ENCODE results near the gene CCDC63. TPM values are rescaled to one million over a fixed set of nuclear protein-coding genes. Genes with fewer than 3 reads are reported as not detected.
A peak's percentile ranks its signal among the peaks of the same experiment; 100 is the strongest.
"Not testable (repeated sequence)": the region's sequence is repeated elsewhere in the genome, so short reads cannot be mapped to it uniquely, and the experiment has no call there.

CCDC63 gene
- total RNA-seq, 1 donor = not detected

DNA sequence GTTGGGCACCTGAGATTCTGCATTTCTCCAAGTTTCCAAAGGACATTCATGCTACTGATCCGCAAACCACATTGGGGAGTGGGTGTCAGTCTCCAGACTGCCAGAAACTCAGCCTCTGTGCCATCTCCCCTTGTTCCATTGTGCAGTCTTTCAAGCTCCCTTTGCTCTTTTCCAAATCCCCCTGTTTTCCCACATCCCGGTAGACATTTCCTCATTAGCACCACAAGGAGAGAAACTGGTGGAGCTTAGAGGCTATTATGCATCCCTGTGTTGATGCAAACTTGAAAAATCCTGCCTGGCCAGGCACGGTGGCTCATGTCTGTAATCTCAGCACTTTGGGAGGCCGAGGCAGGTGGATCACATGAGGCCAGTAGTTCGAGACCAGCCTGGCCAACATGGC, 10.7 kb downstream of the CCDC63 start:
- Histone ChIP-seq H3K4me2 (ENCODE audit: insufficient read depth, low read length) (no peak overlapping the region), H3K4me1 (ENCODE audit: insufficient read depth, low read length) (no peaks in the 10 kb centered on the region), H4K20me1 (ENCODE audit: insufficient read depth, low read length) (no peaks in the 10 kb centered on the region), H3K27ac (ENCODE audit: low read depth, low read length) (no peak overlapping the region), H3K79me2 (ENCODE audit: insufficient read depth, low read length) (no peaks in the 10 kb centered on the region), H3K36me3 (ENCODE audit: insufficient read depth, low read length) (no peaks in the 10 kb centered on the region), H3K27me3 (ENCODE audit: insufficient read depth, low read length) (no peaks in the 10 kb centered on the region), H2AFZ (ENCODE audit: low read length) (no peak overlapping the region), H3K9me3 (ENCODE audit: low read depth, low read length) (no peaks in the 10 kb centered on the region), H3K4me3 (ENCODE audit: insufficient read depth, low read length) (no peak overlapping the region)
- TF ChIP-seq, protein P1, sequence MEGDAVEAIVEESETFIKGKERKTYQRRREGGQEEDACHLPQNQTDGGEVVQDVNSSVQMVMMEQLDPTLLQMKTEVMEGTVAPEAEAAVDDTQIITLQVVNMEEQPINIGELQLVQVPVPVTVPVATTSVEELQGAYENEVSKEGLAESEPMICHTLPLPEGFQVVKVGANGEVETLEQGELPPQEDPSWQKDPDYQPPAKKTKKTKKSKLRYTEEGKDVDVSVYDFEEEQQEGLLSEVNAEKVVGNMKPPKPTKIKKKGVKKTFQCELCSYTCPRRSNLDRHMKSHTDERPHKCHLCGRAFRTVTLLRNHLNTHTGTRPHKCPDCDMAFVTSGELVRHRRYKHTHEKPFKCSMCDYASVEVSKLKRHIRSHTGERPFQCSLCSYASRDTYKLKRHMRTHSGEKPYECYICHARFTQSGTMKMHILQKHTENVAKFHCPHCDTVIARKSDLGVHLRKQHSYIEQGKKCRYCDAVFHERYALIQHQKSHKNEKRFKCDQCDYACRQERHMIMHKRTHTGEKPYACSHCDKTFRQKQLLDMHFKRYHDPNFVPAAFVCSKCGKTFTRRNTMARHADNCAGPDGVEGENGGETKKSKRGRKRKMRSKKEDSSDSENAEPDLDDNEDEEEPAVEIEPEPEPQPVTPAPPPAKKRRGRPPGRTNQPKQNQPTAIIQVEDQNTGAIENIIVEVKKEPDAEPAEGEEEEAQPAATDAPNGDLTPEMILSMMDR (IDR thresholded peaks at IDR 0.05; ENCODE audit: extremely low read depth, low read depth, low read length) = no peak
- no peak for DNase-seq (ENCODE audit: insufficient read length, low spot score, missing footprints)

GRCh38 chr12:110857954-110858353, 11.2 kb downstream of the CCDC63 start:
- H2AFZ ChIP-seq (ENCODE audit: low read length); DNase-seq (ENCODE audit: insufficient read length, low spot score, missing footprints): not testable (repeated sequence)

DNA sequence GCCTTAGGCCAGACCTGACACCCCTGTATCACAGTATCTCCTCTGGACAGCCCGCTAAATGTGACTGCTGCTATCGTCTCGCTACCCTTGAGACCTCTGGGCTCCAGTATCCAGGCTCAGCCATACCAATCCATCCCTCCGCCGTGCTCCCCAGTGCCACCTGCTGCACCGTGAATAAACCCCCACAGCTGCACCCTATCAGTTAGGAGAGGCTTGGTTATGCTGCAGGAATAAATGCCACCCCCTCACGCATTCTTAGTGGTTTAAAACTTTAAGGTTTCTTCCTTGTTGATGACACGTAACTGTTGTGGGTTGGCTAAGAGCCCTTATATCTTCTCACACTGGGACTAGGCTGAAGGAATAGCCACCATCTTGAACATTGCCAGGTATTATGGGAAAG, 12.1 kb downstream of the CCDC63 start:
- Histone ChIP-seq H3K4me3 (ENCODE audit: insufficient read depth, low read length) (no peak overlapping the region), H4K20me1 (ENCODE audit: insufficient read depth, low read length) (no peaks in the 10 kb centered on the region), H3K4me2 (ENCODE audit: insufficient read depth, low read length) (no peak overlapping the region), H3K36me3 (ENCODE audit: insufficient read depth, low read length) (no peaks in the 10 kb centered on the region), H3K79me2 (ENCODE audit: insufficient read depth, low read length) (no peaks in the 10 kb centered on the region), H3K27ac (ENCODE audit: low read depth, low read length) (no peak overlapping the region), H3K27me3 (ENCODE audit: insufficient read depth, low read length) (no peaks in the 10 kb centered on the region), H3K4me1 (ENCODE audit: insufficient read depth, low read length) (no peaks in the 10 kb centered on the region), H2AFZ (ENCODE audit: low read length) (no peak overlapping the region), H3K9me3 (ENCODE audit: low read depth, low read length) (no peaks in the 10 kb centered on the region)
- TF ChIP-seq, protein P1 (IDR thresholded peaks at IDR 0.05; ENCODE audit: extremely low read depth, low read depth, low read length) = no peak
- DNase-seq (ENCODE audit: insufficient read length, low spot score, missing footprints) = peak; percentile 77

More at GRCh38 chr12:110857954-110858353, 11.2 kb downstream of the CCDC63 start:
- not testable (repeated sequence) for H3K9me3 ChIP-seq (ENCODE audit: low read depth, low read length); H3K36me3 ChIP-seq (ENCODE audit: insufficient read depth, low read length); H3K4me3 ChIP-seq (ENCODE audit: insufficient read depth, low read length); H3K27ac ChIP-seq (ENCODE audit: low read depth, low read length); H3K27me3 ChIP-seq (ENCODE audit: insufficient read depth, low read length); H4K20me1 ChIP-seq (ENCODE audit: insufficient read depth, low read length); H3K4me2 ChIP-seq (ENCODE audit: insufficient read depth, low read length); H3K79me2 ChIP-seq (ENCODE audit: insufficient read depth, low read length); H3K4me1 ChIP-seq (ENCODE audit: insufficient read depth, low read length)

- Histone ChIP-seq H3K36me3 (ENCODE audit: insufficient read depth, low read length) (no peaks in the 10 kb centered on the region), H3K27me3 (ENCODE audit: insufficient read depth, low read length) (no peaks in the 10 kb centered on the region), H4K20me1 (ENCODE audit: insufficient read depth, low read length) (no peaks in the 10 kb centered on the region), H3K9me3 (ENCODE audit: low read depth, low read length) (no peaks in the 10 kb centered on the region), H3K4me1 (ENCODE audit: insufficient read depth, low read length) (no peaks in the 10 kb centered on the region), H2AFZ (ENCODE audit: low read length) (no peak overlapping the region), H3K4me3 (ENCODE audit: insufficient read depth, low read length) (no peak overlapping the region), H3K79me2 (ENCODE audit: insufficient read depth, low read length) (no peaks in the 10 kb centered on the region), H3K4me2 (ENCODE audit: insufficient read depth, low read length) (no peak overlapping the region), H3K27ac (ENCODE audit: low read depth, low read length) (no peak overlapping the region)
- DNase-seq (ENCODE audit: insufficient read length, low spot score, missing footprints) = no peak
- TF ChIP-seq, protein P1 (IDR thresholded peaks at IDR 0.05; ENCODE audit: extremely low read depth, low read depth, low read length) = no peak
Observed at GRCh38 chr12:110860833-110861296, 14.1 kb downstream of the CCDC63 start.
